ENCODE measurements around the gene PIK3IP1.

- TF ChIP-seq, protein P1, sequence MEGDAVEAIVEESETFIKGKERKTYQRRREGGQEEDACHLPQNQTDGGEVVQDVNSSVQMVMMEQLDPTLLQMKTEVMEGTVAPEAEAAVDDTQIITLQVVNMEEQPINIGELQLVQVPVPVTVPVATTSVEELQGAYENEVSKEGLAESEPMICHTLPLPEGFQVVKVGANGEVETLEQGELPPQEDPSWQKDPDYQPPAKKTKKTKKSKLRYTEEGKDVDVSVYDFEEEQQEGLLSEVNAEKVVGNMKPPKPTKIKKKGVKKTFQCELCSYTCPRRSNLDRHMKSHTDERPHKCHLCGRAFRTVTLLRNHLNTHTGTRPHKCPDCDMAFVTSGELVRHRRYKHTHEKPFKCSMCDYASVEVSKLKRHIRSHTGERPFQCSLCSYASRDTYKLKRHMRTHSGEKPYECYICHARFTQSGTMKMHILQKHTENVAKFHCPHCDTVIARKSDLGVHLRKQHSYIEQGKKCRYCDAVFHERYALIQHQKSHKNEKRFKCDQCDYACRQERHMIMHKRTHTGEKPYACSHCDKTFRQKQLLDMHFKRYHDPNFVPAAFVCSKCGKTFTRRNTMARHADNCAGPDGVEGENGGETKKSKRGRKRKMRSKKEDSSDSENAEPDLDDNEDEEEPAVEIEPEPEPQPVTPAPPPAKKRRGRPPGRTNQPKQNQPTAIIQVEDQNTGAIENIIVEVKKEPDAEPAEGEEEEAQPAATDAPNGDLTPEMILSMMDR (IDR thresholded peaks at IDR 0.05; ENCODE audit: low read depth, low read length, poor library complexity, severe bottlenecking): no peak
- no peak for TF ChIP-seq EZH2phosphoT487 (IDR thresholded peaks at IDR 0.05; ENCODE audit: borderline replicate concordance, low read length)
These were observed 14.5 kb downstream of the PIK3IP1 start for GRCh38 chr22:31277741-31278140.
